HCT116 (cell line): ENCODE measurements around the gene PDCD5. TPM values are rescaled to one million over a fixed set of nuclear protein-coding genes. Genes with fewer than 3 reads are reported as not detected.

Experiments
- ATAC-seq: fragments of 200-7000 bp; cut with Tn5 transposase; 2 replicates; pipeline ENCODE4 v1.9.1; 2020; ENCODE audit warnings: mild to moderate bottlenecking, moderate library complexity
- BruUV-seq: library from RNA; stranded (reverse); fragments of 400-500 nt; replicated peaks from 2 replicates; lab custom pipeline; 2021; lab: Mats Ljungman, UMichigan
- CTCF ChIA-PET: fragments of 300-600 bp; sonication (Branson Sonifier 250); formaldehyde crosslinking; loops from one replicate; lab custom pipeline; 2021; ENCODE audit warnings: antibody characterized with exemption; lab: Charles Lee
- POLR2A ChIA-PET: fragments of 300-600, 350-600 bp; sonication (Branson Sonifier 250); formaldehyde crosslinking; loops from one replicate; lab custom pipeline; 2021; ENCODE audit warnings: antibody characterized with exemption; lab: Charles Lee
- RAD21 ChIA-PET, 2 experiments: fragments of 300-600 bp; sonication (Branson Sonifier 250); formaldehyde crosslinking; loops; one replicate each; lab custom pipeline; 2023; ENCODE audit warnings: low total read pairs in 2 of 2; ENCODE audit not compliant: uncharacterized antibody in 2 of 2, unreplicated experiment in 2 of 2, low non-redundant PET in 1 of 2; lab: Charles Lee
- DNase-seq: peaks from one replicate; pipeline ENCODE4 v3.0.0-alpha.2; 2010; ENCODE audit warnings: low read depth, low spot score
- H2AFZ ChIP-seq: fragments of 200-600 bp; shearing (Covaris generic), sonication (generic); 2 replicates; pipeline ENCODE4 v1.6.1; 2017; ENCODE audit warnings: low read depth, mixed run types, mixed read lengths, antibody characterized with exemption, low read length; ENCODE audit not compliant: poor library complexity, severe bottlenecking
- H3K27ac ChIP-seq: 2 replicates; pipeline ENCODE4 v1.5.1; 2012; ENCODE audit warnings: low read depth, low read length
- H3K27me3 ChIP-seq: fragments of 200-600 bp; sonication (generic); 2 replicates; pipeline ENCODE4 v1.6.1; 2016; ENCODE audit warnings: mixed run types, low read length, mixed read lengths; ENCODE audit not compliant: insufficient read depth
- H3K36me3 ChIP-seq, 2 experiments: fragments of 200-500 bp in 1 of 2; fragments of 200-600 bp in 1 of 2; sonication (Bioruptor generic) in 1 of 2; sonication (generic) in 1 of 2; 2 replicates each; pipeline versions ENCODE4 v1.5.1 to v1.6.1; 2014 to 2016; ENCODE audit warnings: low read length in 2 of 2, inconsistent platforms in 1 of 2, mixed read lengths in 1 of 2, mixed run types in 1 of 2; ENCODE audit not compliant: insufficient read depth in 2 of 2, control insufficient read depth in 1 of 2
- H3K4me1 ChIP-seq, 2 experiments: fragments of 200-600 bp in 1 of 2; sonication (generic) in 1 of 2; 2 replicates each; pipeline versions ENCODE4 v1.5.1 to v1.6.1; 2012 to 2017; ENCODE audit warnings: low read length in 2 of 2, inconsistent platforms in 1 of 2, mild to moderate bottlenecking in 1 of 2, mixed read lengths in 1 of 2, mixed run types in 1 of 2, moderate library complexity in 1 of 2; ENCODE audit not compliant: insufficient read depth in 2 of 2, control insufficient read depth in 1 of 2
- H3K4me2 ChIP-seq: fragments of 200-600 bp; sonication (generic); 2 replicates; pipeline ENCODE4 v1.6.1; 2017; ENCODE audit warnings: mixed run types, low read length, mixed read lengths
- H3K4me3 ChIP-seq, 2 experiments: fragments of 200-600 bp in 1 of 2; sonication (generic) in 1 of 2; replicated peaks in 1 of 2; 2 replicates each; pipeline ENCODE4 v1.5.1; 2011 to 2016; ENCODE audit warnings: low read length in 2 of 2, control low read depth in 1 of 2, low read depth in 1 of 2, mild to moderate bottlenecking in 1 of 2, mixed read lengths in 1 of 2, mixed run types in 1 of 2
- H3K79me2 ChIP-seq: fragments of 200-600 bp; sonication (generic); 2 replicates; pipeline ENCODE4 v1.6.1; 2017; ENCODE audit warnings: mild to moderate bottlenecking, mixed run types, low read length, moderate library complexity, mixed read lengths; ENCODE audit not compliant: insufficient read depth
- H3K9ac ChIP-seq: fragments of 200-600 bp; sonication (generic); 2 replicates; pipeline ENCODE4 v1.6.1; 2016; ENCODE audit warnings: low read length, mixed read lengths
- H3K9me2 ChIP-seq: fragments of 200-600 bp; sonication (generic), shearing (Covaris generic); 2 replicates; pipeline ENCODE4 v1.6.1; 2017; ENCODE audit warnings: mixed run types, mild to moderate bottlenecking, moderate library complexity; ENCODE audit not compliant: insufficient read depth
- H3K9me3 ChIP-seq, 2 experiments: fragments of 200-500 bp in 1 of 2; fragments of 200-600 bp in 1 of 2; sonication (Bioruptor generic) in 1 of 2; sonication (generic) in 1 of 2; 2 replicates each; pipeline ENCODE4 v1.6.1; 2014 to 2017; ENCODE audit warnings: low read length in 2 of 2, mixed read lengths in 2 of 2, inconsistent platforms in 1 of 2, low read depth in 1 of 2, mild to moderate bottlenecking in 1 of 2, mixed run types in 1 of 2, moderate library complexity in 1 of 2; ENCODE audit not compliant: control insufficient read depth in 1 of 2, insufficient read depth in 1 of 2
- H4K20me1 ChIP-seq: fragments of 200-600 bp; sonication (generic), shearing (Covaris generic); 2 replicates; pipeline ENCODE4 v1.6.1; 2017; ENCODE audit warnings: mixed run types, mild to moderate bottlenecking, moderate library complexity; ENCODE audit not compliant: insufficient read depth
- EGR1 ChIP-seq: IDR thresholded peaks from 2 replicates; pipeline ENCODE4 v1.6.1; 2012; ENCODE audit warnings: low read depth
- ELF1 ChIP-seq: IDR thresholded peaks from 2 replicates; pipeline ENCODE4 v1.6.1; 2012; ENCODE audit warnings: low read depth, borderline replicate concordance
- EZH2 ChIP-seq: fragments of 200-600 bp; sonication (generic); IDR thresholded peaks from 2 replicates; pipeline ENCODE4 v1.6.1; 2017; ENCODE audit warnings: antibody characterized with exemption, mixed run types
- EZH2phosphoT487 ChIP-seq: fragments of 200-600 bp; IDR thresholded peaks from 2 replicates; pipeline ENCODE4 v1.6.1; 2018; ENCODE audit warnings: antibody characterized with exemption, borderline replicate concordance
- POLR2A ChIP-seq: IDR thresholded peaks from 2 replicates; pipeline ENCODE4 v1.7.0; 2011; ENCODE audit warnings: borderline replicate concordance; ENCODE audit not compliant: insufficient read depth, insufficient read length; ENCODE audit errors: extremely low read depth
- RAD21 ChIP-seq: IDR thresholded peaks from 2 replicates; pipeline ENCODE4 v1.6.1; 2012; ENCODE audit warnings: low read depth, mild to moderate bottlenecking
- SP1 ChIP-seq: IDR thresholded peaks from 2 replicates; pipeline ENCODE4 v1.6.1; 2012; ENCODE audit warnings: low read depth
- SRF ChIP-seq: IDR thresholded peaks from 2 replicates; pipeline ENCODE4 v1.6.1; 2012; ENCODE audit warnings: low read depth
- TCF7L2 ChIP-seq: IDR thresholded peaks from 2 replicates; pipeline ENCODE4 v1.7.0; 2011; ENCODE audit warnings: borderline replicate concordance, inconsistent platforms; ENCODE audit not compliant: insufficient read depth, insufficient read length; ENCODE audit errors: extremely low read depth
- YY1 ChIP-seq: IDR thresholded peaks from 2 replicates; pipeline ENCODE4 v1.6.1; 2011; ENCODE audit warnings: low read length, low read depth, moderate library complexity, mild to moderate bottlenecking; ENCODE audit not compliant: insufficient replicate concordance; ENCODE audit errors: extremely low read depth
- ZFX ChIP-seq: fragments of 450-650 bp; IDR thresholded peaks from 2 replicates; pipeline ENCODE4 v1.6.1; 2017
- intact Hi-C: fragments of 100-400 bp; cut with micrococcal nuclease; formaldehyde crosslinking; loops from 2 replicates; pipeline ENCODE4 v1.10.0; 2022
- total RNA-seq: library from RNA; stranded (reverse); gene quantifications from one replicate; pipeline ENCODE4 v1.2.1, GENCODE V29; 2021; ENCODE audit not compliant: unreplicated experiment
- TF ChIP-seq, protein P1 (sequence below): IDR thresholded peaks from 2 replicates; pipeline ENCODE4 v1.6.1; 2012; ENCODE audit warnings: low read depth
- TF ChIP-seq, protein P2 (sequence below): IDR thresholded peaks from 2 replicates; pipeline ENCODE4 v1.6.1; 2011; ENCODE audit warnings: mild to moderate bottlenecking, low read length, moderate library complexity; ENCODE audit not compliant: insufficient replicate concordance; ENCODE audit errors: extremely low read depth
- TF ChIP-seq, protein P3 (sequence below): IDR thresholded peaks from 2 replicates; pipeline ENCODE4 v1.6.1; 2012

PDCD5 gene
- total RNA-seq, 1 experiment from 2014 or later: 143 TPM

DNA sequence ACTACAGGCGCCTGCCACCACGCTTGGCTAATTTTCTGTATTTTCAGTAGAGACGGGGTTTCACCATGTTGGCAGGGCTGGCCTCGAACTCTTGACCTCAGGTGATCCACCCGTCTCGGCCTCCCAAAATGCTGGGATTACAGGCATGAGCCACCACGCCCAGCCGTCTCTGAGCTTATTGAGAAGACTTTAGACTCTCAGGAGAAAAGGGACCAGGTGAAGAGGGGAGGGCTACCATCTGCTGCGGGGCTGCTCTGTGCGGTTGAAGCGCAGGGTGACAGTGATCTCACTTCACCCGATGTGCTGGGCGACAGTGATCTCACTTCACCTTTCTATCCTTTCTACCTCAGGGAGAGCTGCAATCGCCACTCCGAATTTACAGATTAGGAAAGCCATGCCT lies 25.3 kb downstream of the PDCD5 start:
- H3K36me3 ChIP-seq: peaks cover 12 to 20% of the 10 kb centered on the region in 2 experiments
- no peak overlapping the region for H3K4me2 ChIP-seq

DNA sequence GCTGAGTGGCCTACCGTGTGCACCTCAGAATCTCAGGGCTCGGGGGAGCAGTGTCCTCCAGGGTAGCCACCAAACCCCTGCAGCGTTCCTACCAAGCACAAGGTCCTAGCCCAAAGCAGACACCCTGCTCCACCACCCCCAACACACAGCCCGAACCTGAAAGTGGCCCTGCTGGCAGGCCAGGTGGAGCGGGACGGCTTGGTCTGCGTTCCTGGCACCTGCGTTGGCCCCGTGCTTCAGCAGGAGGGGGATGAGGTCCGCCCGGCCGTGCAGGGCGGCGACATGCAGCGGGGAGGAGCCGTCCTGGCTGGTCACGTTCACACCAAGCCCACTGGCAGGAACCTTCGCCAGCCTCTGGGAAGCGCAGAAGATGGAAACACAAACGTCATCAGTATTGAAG lies 26.5 kb downstream of the PDCD5 start:
- Histone ChIP-seq H3K79me2 (no peaks in the 10 kb centered on the region), H4K20me1 (no peaks in the 10 kb centered on the region), H2AFZ (no peak overlapping the region), H3K27me3 (no peaks in the 10 kb centered on the region), H3K9me2 (no peaks in the 10 kb centered on the region), H3K9ac (no peak overlapping the region), H3K27ac (no peak overlapping the region), H3K36me3 (peaks cover 16 to 21% of the 10 kb centered on the region in 2 experiments), H3K4me1 (no peaks in the 10 kb centered on the region), H3K9me3 (no peaks in the 10 kb centered on the region), H3K4me2 (no peak overlapping the region), H3K4me3 (no peak overlapping the region)
- ATAC-seq (no peak), DNase-seq (no peak)
- ChIA-PET RAD21 (no interaction called here), POLR2A (no interaction called here), CTCF (no interaction called here)
- intact Hi-C loops: loop anchor here (5.0 kb wide), 1 partner anchor 50 kb away; no protein-coding TSS in a partner anchor
- no TSS peak for BruUV-seq
- no peak for TF ChIP-seq ELF1
- TF ChIP-seq YY1: no peak
- TF ChIP-seq, protein P1, sequence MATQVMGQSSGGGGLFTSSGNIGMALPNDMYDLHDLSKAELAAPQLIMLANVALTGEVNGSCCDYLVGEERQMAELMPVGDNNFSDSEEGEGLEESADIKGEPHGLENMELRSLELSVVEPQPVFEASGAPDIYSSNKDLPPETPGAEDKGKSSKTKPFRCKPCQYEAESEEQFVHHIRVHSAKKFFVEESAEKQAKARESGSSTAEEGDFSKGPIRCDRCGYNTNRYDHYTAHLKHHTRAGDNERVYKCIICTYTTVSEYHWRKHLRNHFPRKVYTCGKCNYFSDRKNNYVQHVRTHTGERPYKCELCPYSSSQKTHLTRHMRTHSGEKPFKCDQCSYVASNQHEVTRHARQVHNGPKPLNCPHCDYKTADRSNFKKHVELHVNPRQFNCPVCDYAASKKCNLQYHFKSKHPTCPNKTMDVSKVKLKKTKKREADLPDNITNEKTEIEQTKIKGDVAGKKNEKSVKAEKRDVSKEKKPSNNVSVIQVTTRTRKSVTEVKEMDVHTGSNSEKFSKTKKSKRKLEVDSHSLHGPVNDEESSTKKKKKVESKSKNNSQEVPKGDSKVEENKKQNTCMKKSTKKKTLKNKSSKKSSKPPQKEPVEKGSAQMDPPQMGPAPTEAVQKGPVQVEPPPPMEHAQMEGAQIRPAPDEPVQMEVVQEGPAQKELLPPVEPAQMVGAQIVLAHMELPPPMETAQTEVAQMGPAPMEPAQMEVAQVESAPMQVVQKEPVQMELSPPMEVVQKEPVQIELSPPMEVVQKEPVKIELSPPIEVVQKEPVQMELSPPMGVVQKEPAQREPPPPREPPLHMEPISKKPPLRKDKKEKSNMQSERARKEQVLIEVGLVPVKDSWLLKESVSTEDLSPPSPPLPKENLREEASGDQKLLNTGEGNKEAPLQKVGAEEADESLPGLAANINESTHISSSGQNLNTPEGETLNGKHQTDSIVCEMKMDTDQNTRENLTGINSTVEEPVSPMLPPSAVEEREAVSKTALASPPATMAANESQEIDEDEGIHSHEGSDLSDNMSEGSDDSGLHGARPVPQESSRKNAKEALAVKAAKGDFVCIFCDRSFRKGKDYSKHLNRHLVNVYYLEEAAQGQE: no peak
- TF ChIP-seq RAD21: no peak
- TF ChIP-seq, protein P2, sequence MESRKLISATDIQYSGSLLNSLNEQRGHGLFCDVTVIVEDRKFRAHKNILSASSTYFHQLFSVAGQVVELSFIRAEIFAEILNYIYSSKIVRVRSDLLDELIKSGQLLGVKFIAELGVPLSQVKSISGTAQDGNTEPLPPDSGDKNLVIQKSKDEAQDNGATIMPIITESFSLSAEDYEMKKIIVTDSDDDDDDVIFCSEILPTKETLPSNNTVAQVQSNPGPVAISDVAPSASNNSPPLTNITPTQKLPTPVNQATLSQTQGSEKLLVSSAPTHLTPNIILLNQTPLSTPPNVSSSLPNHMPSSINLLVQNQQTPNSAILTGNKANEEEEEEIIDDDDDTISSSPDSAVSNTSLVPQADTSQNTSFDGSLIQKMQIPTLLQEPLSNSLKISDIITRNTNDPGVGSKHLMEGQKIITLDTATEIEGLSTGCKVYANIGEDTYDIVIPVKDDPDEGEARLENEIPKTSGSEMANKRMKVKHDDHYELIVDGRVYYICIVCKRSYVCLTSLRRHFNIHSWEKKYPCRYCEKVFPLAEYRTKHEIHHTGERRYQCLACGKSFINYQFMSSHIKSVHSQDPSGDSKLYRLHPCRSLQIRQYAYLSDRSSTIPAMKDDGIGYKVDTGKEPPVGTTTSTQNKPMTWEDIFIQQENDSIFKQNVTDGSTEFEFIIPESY: no peak
- no peak for TF ChIP-seq ZFX
- no peak for TF ChIP-seq EZH2

More for the DNA sequence above, 25.3 kb downstream of the PDCD5 start:
- no peak for ATAC-seq
- Histone ChIP-seq H3K4me1 (no peaks in the 10 kb centered on the region), H3K27ac (no peak overlapping the region), H3K4me3 (no peak overlapping the region), H3K79me2 (no peaks in the 10 kb centered on the region), H2AFZ (no peak overlapping the region), H3K27me3 (no peaks in the 10 kb centered on the region), H3K9me3 (no peaks in the 10 kb centered on the region), H3K9ac (no peak overlapping the region), H3K9me2 (no peaks in the 10 kb centered on the region), H4K20me1 (no peaks in the 10 kb centered on the region)
- BruUV-seq: no TSS peak
- intact Hi-C loops: loop anchor here (5.0 kb wide), 1 partner anchor 51 kb away; no protein-coding TSS in a partner anchor
- RAD21 ChIA-PET: no interaction called here
- DNase-seq: no peak
- POLR2A ChIA-PET: no interaction called here
- TF ChIP-seq SRF (no peak), SP1 (no peak), ELF1 (no peak), POLR2A (no peak), TCF7L2 (no peak), EZH2 (no peak), EZH2phosphoT487 (no peak), YY1 (no peak), EGR1 (no peak)
- TF ChIP-seq, protein P3, sequence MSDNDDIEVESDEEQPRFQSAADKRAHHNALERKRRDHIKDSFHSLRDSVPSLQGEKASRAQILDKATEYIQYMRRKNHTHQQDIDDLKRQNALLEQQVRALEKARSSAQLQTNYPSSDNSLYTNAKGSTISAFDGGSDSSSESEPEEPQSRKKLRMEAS: no peak
- TF ChIP-seq, all 23 proteins: peak for 0
- CTCF ChIA-PET: no interaction called here
